GM03348 (cell line): ENCODE data around the gene KREMEN1.
A peak's percentile ranks its signal among the peaks of the same experiment; 100 is the strongest.

Source experiments
- DNase-seq: peaks from one replicate; pipeline ENCODE4 v3.0.0; 2012; ENCODE audit warnings: low spot score

Gene KREMEN1

DNA sequence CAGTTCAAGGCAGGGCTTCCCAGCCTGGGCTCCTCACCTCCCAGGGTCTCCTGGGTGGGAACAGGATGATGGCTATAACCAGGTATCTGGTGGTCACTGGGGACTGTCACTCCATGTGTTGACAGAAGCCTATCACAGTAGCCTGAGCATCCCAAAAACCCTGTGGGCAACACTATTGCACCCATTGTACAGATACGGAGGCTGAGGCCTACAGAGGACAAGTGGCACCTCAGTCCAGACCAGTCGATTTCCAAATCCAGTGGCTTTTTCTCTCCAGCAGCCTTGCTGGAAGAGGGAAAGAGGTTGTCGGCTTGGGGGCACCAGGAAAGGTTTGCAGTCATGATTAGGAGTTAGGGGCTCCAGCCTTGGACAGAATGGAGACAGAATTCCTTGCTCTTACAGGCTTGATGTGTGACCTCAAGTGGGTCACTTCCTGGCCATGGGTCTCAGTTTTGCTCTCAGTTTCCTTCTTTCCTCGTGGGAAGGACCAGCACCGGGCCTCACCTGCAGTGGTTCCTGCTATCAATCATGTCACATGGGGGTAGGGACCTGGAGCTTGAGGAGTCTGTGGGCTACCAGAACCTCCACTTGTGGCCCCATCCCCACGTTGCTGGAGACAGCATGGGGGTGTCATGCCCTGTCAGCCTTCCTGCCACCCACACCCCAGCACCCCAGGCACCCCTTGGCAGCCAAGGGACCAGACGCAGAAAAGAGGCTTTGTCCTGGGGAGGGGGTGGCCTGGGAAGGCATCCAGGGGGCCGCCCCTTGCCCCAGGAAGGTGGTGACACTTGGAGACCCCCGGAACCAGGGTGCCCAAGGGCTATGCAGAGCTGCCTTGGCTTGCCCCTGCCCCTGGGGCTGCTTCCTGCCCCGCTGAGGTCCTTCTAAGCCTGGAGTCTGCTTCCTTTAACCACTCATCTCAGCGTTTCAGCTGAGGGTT is 135.0 kb downstream of the KREMEN1 start:
- DNase-seq = no peak

GRCh38 chr22:29208502-29208862 is 135.6 kb downstream of the KREMEN1 start:
- DNase-seq = no peak

DNA sequence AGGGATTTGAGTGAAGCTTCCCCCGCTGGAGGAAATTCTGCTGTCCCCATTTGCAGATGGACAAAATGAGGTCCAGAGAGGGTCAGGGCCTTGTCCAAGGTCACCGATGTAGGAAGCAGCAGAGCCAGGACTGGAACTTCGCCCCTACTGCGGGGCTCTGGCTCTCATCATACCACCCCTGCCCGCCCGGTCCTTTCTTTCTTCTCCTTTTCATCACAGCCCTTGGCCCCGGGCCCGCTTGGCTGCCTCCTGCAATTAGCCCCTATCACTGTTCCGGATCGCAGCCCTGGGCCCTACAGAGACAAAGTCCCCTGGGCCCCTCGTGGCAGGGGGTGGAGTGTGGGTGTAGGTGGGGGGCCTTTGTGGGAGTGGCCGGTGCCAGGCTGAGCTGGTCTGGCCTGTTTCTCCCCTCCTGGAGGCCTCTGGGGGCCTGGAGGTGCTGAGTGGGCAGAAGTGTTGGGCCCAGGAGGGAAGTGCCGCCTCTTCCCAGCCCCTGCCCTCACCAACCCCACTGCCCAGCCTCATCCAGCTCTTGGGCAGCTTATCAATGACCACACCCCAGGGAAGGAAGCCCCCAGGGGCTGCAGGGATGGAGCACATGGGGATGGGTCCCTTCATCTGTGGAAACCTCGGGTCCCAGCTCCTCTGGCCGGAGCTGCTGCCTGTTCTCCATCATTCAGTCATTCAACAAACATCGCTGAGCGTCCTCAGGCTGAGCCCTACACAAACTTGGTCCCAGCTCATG is 136.2 kb downstream of the KREMEN1 start:
- DNase-seq = no peak

DNA sequence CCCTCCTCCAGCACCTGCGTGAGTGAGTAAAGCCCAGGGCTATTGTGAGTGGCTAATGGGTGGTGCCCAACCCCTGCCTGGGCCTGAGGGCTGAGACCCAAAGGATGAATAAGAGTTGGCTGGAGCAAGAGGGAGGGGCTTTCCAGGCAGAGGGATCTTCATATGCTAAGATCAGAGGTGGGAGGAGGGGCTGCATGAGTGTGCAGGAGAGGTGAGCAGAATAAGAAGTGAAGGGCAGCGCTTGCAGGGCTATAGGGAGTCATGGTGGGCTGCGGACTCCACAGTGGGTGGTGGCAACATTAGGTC is 136.7 kb downstream of the KREMEN1 start:
- DNase-seq = no peak

GRCh38 chr22:29211066-29211465 is 138.2 kb downstream of the KREMEN1 start:
- no peak for DNase-seq

GRCh38 chr22:29211466-29211865 is 138.6 kb downstream of the KREMEN1 start:
- no peak for DNase-seq

GRCh38 chr22:29212743-29213142 is 139.9 kb downstream of the KREMEN1 start:
- no peak for DNase-seq

- no peak for DNase-seq
These were observed 140.7 kb downstream of the KREMEN1 start for GRCh38 chr22:29213493-29213892.

DNA sequence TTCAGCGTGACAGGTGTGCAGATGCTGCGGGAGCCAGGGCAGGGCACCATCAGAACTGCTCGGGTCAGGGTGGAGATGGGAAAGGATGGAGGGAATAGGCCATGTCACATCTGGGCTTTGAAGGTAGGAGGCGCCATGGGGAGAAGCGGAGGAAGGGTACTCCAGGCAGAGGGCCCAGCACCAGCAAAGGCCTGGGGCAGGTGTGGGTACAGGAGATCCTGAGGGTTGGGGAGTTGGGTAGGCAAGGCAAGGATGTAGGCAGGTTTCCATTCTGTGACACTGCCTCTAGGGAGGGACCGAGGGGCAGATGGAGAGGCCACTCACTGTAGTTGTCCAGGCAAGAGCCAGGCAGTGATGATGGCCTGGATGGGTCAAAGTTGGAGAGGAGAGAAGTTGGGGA is 141.4 kb downstream of the KREMEN1 start:
- no peak for DNase-seq

- no peak for DNase-seq
These were observed 142.4 kb downstream of the KREMEN1 start for GRCh38 chr22:29215012-29215860.

GRCh38 chr22:29216011-29216872 is 143.4 kb downstream of the KREMEN1 start:
- DNase-seq = no peak

- peak; percentile 74 for DNase-seq
These were observed 144.2 kb downstream of the KREMEN1 start for GRCh38 chr22:29216873-29217666.
